Measurements from ENCODE around the gene TNFSF13B. TPM values are rescaled to one million over a fixed set of nuclear protein-coding genes. Genes with fewer than 3 reads are reported as not detected.

TNFSF13B gene
- 1.4 TPM for total RNA-seq

GRCh38 chr13:108269601-108270328 is at the start of gene TNFSF13B:
Gene TNFSF13B, plus strand, starts transcription at chr13:108269718. Its CDS starts 178 bp downstream, at chr13:108269896.

Other genes starting within 250 kb of the TNFSF13B start
- 16.5 TPM for gene LIG4, start 54.2 kb upstream of the TNFSF13B start, total RNA-seq
- gene ABHD13, start 51.3 kb upstream of the TNFSF13B start, total RNA-seq: 19.5 TPM